T-helper 1 cell treated with Interleukin-12 subunit alpha and Interleukin-12 subunit beta and Interleukin-4 antibody, amounts not matched to agents 30 μg/mL and 1 μg/mL, for 36 hours (primary cell): ENCODE measurements around the gene PRSS1.
"Not testable (repeated sequence)": the region's sequence is repeated elsewhere in the genome, so short reads cannot be mapped to it uniquely, and the experiment has no call there.

Experiments used
- H3K27ac Mint-ChIP-seq: one replicate; pipeline ENCODE4 v1.8.0; 2021; ENCODE audit warnings: mild to moderate bottlenecking, mixed read lengths
- H3K27me3 Mint-ChIP-seq: one replicate; pipeline ENCODE4 v1.8.0; 2021; ENCODE audit warnings: low read depth, mixed read lengths
- H3K36me3 Mint-ChIP-seq: one replicate; pipeline ENCODE4 v1.8.0; 2021; ENCODE audit warnings: low read depth, mixed read lengths
- H3K4me1 Mint-ChIP-seq: one replicate; pipeline ENCODE4 v1.8.0; 2021; ENCODE audit warnings: low read depth, mixed read lengths
- H3K4me3 Mint-ChIP-seq: one replicate; pipeline ENCODE4 v1.8.0; 2021; ENCODE audit warnings: mild to moderate bottlenecking, moderate library complexity, mixed read lengths
- H3K9me3 Mint-ChIP-seq: one replicate; pipeline ENCODE4 v1.8.0; 2021; ENCODE audit warnings: mixed read lengths

PRSS1 gene

GRCh38 chr7:142773937-142774744 lies 24.9 kb downstream of the PRSS1 start:
- Mint-ChIP-seq H3K4me3 (no peak overlapping the region), H3K27ac (no peak overlapping the region), H3K4me1 (peaks cover 9% of the 10 kb centered on the region), H3K9me3 (no peaks in the 10 kb centered on the region), H3K36me3 (peaks cover 3% of the 10 kb centered on the region), H3K27me3 (peaks cover 3% of the 10 kb centered on the region)

DNA sequence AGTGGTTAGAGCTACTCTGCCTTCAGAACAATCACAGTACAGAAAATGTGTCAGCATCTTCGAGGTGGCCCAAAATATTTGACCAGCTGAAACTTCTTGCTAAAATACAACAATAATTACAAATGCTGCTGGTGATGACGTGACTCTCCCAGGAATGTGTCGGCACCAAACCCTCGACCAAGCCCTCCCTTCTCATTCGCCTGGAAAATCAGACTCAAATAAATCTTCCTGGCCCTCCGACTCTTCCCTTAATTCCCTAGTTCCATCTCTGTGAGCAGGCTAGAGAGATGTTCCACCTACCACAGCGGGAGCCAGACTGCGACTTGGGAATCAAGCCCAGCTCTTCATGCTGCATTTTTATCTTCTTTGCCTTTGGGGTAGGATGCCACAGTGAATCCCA lies 25.6 kb downstream of the PRSS1 start:
- no peak overlapping the region for H3K27ac Mint-ChIP-seq
- peaks cover 3% of the 10 kb centered on the region for H3K27me3 Mint-ChIP-seq
- H3K4me3 Mint-ChIP-seq, result no peak overlapping the region
- H3K36me3 Mint-ChIP-seq, result peaks cover 3% of the 10 kb centered on the region
- H3K9me3 Mint-ChIP-seq, result no peaks in the 10 kb centered on the region
- H3K4me1 Mint-ChIP-seq, result peaks cover 9% of the 10 kb centered on the region

- H3K27ac Mint-ChIP-seq, H3K4me1 Mint-ChIP-seq, H3K27me3 Mint-ChIP-seq: not testable (repeated sequence)
Measured at GRCh38 chr7:142775351-142776115, 26.3 kb downstream of the PRSS1 start.

GRCh38 chr7:142776206-142776844 lies 27.1 kb downstream of the PRSS1 start:
- H3K27me3 Mint-ChIP-seq, result peaks cover 3% of the 10 kb centered on the region
- H3K36me3 Mint-ChIP-seq, result peaks cover 3% of the 10 kb centered on the region
- no peaks in the 10 kb centered on the region for H3K9me3 Mint-ChIP-seq
- no peak overlapping the region for H3K4me3 Mint-ChIP-seq
- no peak overlapping the region for H3K27ac Mint-ChIP-seq
- peaks cover 5% of the 10 kb centered on the region for H3K4me1 Mint-ChIP-seq

More at GRCh38 chr7:142775351-142776115, 26.3 kb downstream of the PRSS1 start:
- H3K9me3 Mint-ChIP-seq, H3K36me3 Mint-ChIP-seq, H3K4me3 Mint-ChIP-seq: not testable (repeated sequence)

- not testable (repeated sequence) for H3K27me3 Mint-ChIP-seq, H3K36me3 Mint-ChIP-seq, H3K27ac Mint-ChIP-seq, H3K4me1 Mint-ChIP-seq, H3K9me3 Mint-ChIP-seq, H3K4me3 Mint-ChIP-seq
Measured at GRCh38 chr7:142776845-142777225, 27.6 kb downstream of the PRSS1 start.

DNA sequence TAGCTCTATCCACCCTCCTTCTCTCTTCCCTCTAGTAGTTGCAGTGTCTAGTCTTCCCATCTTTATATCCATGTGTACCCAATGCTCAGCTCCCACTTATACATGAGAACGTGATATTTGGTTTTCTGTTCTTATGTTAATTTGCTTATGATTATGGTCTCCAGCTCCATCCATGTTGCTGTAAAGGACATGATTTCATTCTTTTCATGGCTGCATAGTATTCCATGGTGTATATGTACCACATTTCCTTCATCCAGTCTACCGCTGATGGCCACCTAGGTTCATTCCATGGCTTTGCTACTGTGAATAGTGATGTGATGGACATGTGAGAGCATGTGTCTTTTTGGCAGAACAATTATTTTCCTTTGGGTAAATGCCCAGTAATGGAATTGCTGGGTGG lies 28.0 kb downstream of the PRSS1 start:
- H3K36me3 Mint-ChIP-seq, result peaks cover 3% of the 10 kb centered on the region
- no peak overlapping the region for H3K27ac Mint-ChIP-seq
- H3K27me3 Mint-ChIP-seq, result peaks cover 3% of the 10 kb centered on the region
- H3K4me1 Mint-ChIP-seq, result peaks cover 5% of the 10 kb centered on the region
- no peaks in the 10 kb centered on the region for H3K9me3 Mint-ChIP-seq
- no peak overlapping the region for H3K4me3 Mint-ChIP-seq

DNA sequence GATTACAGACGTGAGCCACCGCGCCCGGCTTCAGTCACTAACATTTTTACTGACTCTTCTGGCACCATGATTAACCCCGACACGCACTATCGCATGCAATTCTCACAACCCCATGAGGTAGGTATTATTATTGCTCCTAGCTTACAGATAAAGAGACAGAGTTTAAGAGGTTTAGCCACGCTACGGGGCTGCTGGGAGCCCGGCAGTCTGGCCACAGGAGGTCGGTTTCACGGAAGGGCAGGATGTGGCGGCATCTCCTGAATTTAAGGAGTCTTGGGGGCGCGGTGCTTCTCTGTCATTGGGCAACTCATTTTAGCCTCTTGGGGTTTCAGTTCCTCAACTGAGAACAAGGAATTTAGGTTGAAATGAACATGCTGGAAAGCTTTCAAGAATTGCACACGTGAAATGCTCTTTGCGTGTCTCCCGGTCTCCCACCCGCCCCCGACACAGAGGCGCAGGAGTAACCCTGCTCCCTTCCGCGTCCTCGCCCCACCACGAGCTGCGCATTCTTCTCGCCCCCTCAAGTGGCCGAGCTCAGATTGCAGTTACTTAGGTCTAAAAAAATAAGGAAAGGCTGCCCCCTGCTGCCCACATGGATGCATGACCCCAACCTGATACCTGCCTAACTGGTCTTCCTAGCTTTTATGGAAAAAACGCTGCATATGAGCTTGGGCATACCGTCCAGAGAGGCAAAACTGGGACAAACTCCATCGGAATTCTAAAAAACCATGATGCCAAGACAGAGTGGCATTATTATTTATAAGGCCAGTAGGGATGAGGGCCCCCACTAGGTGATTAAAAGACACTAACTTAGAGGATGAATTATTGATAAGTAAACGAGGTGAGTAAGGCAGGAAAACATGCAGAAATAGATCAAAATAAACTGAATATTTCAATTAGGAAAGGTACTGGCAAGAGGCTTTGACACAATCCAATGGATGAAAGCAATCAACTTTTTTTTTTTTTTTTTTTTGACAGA lies 33.9 kb downstream of the PRSS1 start:
- Mint-ChIP-seq H3K4me3 (peak overlapping the region; percentile 80), H3K27ac (peak overlapping the region; percentile 88), H3K4me1 (peaks cover 9% of the 10 kb centered on the region), H3K9me3 (no peaks in the 10 kb centered on the region), H3K36me3 (peaks cover 12% of the 10 kb centered on the region), H3K27me3 (no peaks in the 10 kb centered on the region)

- Mint-ChIP-seq H3K27ac (peak overlapping the region; percentile 94), H3K4me3 (no peak overlapping the region), H3K9me3 (no peaks in the 10 kb centered on the region), H3K4me1 (peaks cover 9% of the 10 kb centered on the region), H3K36me3 (peaks cover 21% of the 10 kb centered on the region), H3K27me3 (no peaks in the 10 kb centered on the region)
Measured at GRCh38 chr7:142784096-142784495, 34.8 kb downstream of the PRSS1 start.

DNA sequence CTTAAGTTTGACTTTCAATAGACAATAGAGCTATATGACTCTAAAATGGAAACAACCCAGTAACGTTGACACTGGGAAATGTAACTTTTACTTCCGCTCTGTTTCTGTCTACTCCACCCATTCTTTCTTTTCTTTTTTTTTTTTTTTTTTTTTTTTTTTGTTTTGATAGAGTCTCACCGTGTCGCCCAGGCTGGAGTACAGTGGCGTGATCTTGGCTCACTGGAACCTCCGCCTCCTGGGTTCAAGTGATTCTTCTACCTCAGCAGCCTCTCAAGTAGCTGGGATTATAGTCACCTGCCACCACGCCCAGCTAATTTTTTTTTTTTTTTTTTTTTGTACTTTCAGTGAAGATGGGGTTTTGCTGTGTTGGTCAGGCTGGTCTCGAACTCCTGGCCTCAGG lies 35.4 kb downstream of the PRSS1 start:
- Mint-ChIP-seq H3K27ac (peak overlapping the region; percentile 94), H3K27me3 (no peaks in the 10 kb centered on the region), H3K36me3 (peaks cover 26% of the 10 kb centered on the region)

GRCh38 chr7:142785841-142786250 lies 36.6 kb downstream of the PRSS1 start:
- Mint-ChIP-seq H3K36me3 (peaks cover 37% of the 10 kb centered on the region), H3K4me3 (peak overlapping the region; percentile 66)

More for the DNA sequence above, 35.4 kb downstream of the PRSS1 start:
- peaks cover 9% of the 10 kb centered on the region for H3K4me1 Mint-ChIP-seq
- H3K4me3 Mint-ChIP-seq, result no peak overlapping the region
- no peaks in the 10 kb centered on the region for H3K9me3 Mint-ChIP-seq

DNA sequence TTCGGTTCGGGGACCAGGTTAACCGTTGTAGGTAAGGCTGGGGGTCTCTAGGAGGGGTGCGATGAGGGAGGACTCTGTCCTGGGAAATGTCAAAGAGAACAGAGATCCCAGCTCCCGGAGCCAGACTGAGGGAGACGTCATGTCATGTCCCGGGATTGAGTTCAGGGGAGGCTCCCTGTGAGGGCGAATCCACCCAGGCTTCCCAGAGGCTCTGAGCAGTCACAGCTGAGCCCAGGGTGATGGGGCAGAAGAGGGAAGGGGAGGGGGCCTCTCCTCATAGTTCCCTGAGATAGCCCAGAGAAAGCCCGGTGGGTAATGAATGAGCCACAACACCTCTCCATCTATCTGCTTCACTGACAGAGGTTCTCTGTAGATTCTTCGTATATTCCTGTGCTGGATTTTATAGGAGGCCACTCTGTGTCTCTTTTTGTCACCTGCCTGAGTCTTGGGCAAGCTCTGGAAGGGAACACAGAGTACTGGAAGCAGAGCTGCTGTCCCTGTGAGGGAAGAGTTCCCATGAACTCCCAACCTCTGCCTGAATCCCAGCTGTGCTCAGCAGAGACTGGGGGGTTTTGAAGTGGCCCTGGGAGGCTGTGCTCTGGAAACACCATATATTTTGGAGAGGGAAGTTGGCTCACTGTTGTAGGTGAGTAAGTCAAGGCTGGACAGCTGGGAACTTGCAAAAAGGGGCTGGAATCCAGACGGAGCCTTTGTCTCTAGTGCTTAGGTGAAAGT lies 37.9 kb downstream of the PRSS1 start:
- Mint-ChIP-seq H3K36me3 (peaks cover 46% of the 10 kb centered on the region), H3K4me3 (peak overlapping the region; percentile 98), H3K9me3 (no peaks in the 10 kb centered on the region), H3K27ac (peak overlapping the region; percentile 97), H3K27me3 (no peaks in the 10 kb centered on the region), H3K4me1 (peaks cover 13% of the 10 kb centered on the region)

More at GRCh38 chr7:142785841-142786250, 36.6 kb downstream of the PRSS1 start:
- Mint-ChIP-seq H3K9me3 (no peaks in the 10 kb centered on the region), H3K4me1 (peaks cover 10% of the 10 kb centered on the region), H3K27me3 (no peaks in the 10 kb centered on the region), H3K27ac (peak overlapping the region; percentile 94)

GRCh38 chr7:142787783-142788182 lies 38.5 kb downstream of the PRSS1 start:
- H3K36me3 Mint-ChIP-seq, result peaks cover 52% of the 10 kb centered on the region
- H3K4me1 Mint-ChIP-seq, result peaks cover 17% of the 10 kb centered on the region
- H3K9me3 Mint-ChIP-seq, result no peaks in the 10 kb centered on the region
- H3K27me3 Mint-ChIP-seq, result no peaks in the 10 kb centered on the region
- peak overlapping the region; percentile 98 for H3K4me3 Mint-ChIP-seq
- peak overlapping the region; percentile 97 for H3K27ac Mint-ChIP-seq
